GM21390 (cell line): ENCODE results near the gene CCDC92.

Source experiments
- ATAC-seq: cut with Tn5 transposase; IDR thresholded peaks from one replicate; pipeline ENCODE4 v1.9.1; 2021; ENCODE audit not compliant: unreplicated experiment

The CCDC92 gene

DNA sequence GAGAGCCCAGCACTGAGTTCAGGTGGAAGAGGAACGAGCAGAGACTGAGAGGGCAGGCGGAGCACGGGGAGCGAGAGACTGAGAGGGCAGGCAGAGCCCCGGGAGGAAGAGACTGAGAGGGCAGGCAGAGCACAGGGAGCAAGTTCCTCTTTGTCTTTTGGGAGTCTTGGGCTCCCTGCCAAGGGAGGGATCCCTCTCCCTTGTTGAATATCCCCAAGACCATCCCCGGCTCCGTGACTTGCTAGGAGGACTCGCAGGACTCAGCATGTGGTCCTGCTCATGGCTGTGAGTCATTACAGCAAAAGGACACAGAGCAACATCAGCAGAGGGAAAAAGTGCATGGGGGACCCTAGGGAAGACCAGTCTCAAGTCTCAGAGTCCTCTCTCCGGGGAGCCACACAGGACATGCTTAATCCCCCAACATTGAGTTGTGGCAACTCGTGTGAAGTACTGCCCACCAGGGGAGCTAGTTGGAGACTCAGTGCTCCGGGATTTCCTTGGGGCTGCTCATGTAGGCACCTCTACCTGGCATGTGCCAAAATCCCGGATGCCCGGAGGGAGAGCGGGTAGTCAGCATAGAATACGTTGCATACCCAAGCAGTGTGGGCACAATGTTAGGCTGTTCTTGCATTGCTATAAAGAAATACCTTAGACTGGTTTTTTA is 81.0 kb downstream of the CCDC92 start:
- no peak for ATAC-seq

DNA sequence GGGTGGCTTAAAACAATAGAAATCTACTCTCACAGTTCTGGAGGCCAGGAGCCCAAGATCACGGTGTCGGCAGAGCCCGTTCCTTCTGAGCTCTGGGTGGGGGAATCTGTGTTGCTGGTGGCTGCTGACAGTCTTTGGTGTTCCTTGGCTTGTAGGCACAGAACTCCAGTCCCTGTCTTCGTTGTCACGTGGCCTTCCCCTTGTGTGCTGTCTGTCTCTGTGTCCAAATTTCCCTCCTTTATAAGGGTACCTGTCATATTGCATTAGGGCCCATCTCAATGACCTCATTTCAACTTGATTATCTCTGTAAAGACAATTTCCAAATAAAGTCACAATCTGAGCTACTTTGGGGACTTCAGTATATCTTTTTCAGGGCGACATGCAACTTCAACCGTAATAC is 81.6 kb downstream of the CCDC92 start:
- ATAC-seq = no peak

DNA sequence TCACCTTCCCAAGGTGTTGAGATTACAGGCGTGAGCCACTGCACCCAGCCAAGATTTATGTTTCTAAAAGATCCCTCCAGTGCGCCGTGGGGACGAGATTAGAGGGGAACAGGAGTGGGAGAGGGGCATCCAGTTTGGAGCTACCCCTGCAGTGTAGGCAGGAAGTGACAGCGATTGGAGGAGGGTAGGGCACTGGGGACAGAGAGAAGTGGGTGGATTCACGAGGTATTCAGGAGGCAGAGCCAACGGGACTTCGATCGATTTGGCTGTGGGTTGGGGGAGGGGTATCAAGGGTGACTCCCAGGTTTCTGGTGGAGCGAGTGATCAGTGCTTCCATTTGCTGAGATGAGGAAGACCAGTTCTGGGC is 82.1 kb downstream of the CCDC92 start:
- no peak for ATAC-seq

DNA sequence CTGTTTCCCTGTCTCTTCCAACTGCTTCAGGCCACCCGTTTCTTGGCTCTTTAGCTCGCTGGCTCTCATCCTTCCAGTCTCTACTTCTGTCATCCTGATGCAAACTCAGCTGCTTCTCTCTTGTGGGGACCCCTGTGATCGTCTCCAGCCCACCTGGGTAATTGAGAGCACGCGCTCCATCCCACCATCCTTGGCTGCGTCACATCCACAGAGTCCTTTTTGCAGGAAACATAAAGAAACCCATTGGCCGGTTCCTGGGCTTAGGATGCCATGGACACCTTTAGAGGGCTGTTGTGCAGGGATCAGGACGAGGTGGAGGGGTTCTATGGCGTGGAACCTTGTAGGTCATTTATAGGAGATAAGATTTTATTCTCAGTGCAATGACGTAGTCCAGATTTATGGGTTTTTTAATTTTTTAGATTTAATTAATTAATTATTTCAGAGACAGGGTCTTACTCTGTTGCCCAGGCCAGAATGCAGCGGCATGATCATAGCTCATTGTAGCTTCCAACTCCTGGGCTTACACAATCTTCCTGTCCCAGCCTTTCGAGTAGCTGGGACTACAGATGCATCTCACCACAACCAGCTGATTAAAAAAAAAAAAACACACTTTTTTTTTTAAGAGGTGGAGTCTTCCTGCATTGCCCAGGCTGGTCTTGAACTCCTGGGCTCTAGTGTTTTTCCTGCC is 82.6 kb downstream of the CCDC92 start:
- ATAC-seq = no peak

DNA sequence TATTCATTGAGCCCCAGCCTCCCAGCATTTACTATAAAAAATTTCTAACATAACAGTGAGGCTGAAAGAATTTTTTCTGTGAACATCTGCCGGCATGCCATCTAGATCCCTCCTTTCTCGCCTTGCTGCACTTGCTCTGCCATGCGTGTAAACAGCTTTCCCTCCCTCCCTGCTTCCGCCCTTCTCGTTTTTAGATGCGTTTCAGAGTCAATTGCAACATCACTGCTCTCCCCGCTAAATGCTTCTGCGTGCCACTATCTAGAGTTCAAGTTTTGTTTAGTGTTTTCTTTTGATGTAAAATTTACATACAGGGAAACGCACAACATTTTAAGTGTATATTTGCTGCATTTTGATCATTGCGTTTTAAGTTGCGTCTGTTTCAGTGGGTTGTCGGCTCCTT is 83.6 kb downstream of the CCDC92 start:
- ATAC-seq = no peak

DNA sequence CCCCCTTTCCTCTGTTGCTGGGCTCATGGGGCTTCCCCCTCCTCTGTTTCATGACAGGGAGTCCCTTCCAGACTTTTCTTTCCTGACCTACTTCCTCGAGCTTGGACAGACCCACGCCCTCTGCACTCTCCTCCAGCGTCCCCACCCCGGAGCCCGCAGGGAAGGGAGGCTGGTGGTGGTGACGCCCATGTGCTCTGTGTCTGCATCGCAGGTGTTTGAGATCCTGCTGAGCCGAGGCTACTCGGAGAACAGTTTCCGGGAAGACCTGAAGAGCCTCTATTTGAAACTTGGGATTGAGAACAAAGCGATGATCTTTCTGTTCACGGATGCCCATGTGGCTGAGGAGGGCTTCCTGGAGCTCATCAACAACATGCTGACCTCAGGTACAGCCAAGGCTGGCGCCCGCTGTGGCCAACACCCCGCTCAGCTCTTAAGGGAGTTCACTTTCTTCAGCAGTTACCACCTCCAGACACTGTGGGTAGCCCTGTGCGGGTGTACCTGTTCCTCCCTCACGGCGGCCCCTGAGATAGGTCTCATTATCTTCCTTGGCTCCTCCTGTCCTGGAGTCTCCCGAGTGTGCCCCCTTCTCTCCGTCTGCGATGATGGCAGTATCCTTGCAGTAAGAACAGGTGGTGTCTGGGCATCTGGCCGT is 85.6 kb downstream of the CCDC92 start:
- ATAC-seq = no peak

DNA sequence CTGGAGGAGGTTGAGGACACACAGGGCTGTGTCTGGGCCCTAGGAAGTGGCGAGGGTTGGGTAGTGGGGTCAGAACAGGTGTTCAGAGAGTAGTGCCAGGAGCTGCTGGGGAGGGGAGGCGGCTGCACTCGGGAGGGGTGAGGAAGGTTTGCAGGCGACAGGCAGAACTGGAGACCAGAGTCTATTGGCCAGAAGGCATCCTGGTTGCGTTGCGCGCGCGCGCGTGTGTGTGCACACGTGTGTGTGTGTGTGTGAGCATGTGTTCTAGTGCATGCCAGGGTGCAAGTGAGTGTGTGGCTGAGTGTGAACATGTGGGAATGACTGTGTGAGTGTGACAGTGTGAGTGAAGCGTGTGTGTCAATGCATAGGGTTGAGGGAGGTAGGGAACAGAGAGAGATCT is 86.4 kb downstream of the CCDC92 start:
- ATAC-seq = no peak
